Superior temporal gyrus (tissue), 1 donor: ENCODE data around the gene HOXA7.

ENCODE experiments used
- DNase-seq: peaks from one replicate; pipeline ENCODE4 v3.0.0-alpha.2; 2016; ENCODE audit errors: extremely low spot score

Gene HOXA7

DNA sequence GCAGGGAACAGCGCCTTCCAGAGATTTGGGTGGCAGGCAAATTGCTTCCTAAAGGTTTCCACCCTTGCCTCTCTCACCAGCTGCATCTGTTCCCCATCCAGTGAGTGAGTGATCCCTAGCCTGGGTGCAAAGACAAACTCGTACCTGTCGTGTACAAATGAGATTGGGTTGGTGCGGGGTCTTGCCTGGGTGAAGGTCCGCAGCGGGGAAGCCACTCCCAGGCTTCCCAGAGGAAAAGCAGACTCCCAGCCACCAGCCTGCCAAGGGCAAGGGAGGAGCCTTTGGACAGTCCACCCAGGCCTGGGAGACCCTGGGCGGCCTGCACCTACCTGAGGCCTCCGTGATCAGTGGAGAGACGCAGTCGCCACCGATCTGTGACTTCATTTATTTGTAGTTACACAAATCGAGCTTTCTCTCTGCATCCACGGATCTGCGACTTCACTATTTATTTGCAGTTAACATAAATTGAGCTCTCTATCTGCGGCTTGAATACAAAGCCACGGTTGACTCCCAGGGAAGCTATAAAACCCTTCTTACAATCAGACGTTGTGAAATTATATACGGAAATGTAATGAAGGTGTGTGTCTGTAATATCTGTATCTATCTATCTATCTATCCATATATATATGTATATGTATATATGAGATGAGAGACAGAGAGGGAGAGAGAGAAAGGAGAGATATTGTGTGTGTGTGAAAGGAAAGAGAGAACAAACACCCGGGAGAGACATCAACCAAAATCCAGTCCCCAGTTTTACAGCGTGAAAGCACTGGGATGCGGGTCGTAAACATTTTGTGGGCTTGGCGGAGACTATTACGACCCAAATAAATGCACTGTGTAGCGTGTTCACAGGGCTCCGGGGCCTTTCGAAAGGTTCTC lies 3.0 kb upstream of the HOXA7 start:
- DNase-seq: no peak

DNA sequence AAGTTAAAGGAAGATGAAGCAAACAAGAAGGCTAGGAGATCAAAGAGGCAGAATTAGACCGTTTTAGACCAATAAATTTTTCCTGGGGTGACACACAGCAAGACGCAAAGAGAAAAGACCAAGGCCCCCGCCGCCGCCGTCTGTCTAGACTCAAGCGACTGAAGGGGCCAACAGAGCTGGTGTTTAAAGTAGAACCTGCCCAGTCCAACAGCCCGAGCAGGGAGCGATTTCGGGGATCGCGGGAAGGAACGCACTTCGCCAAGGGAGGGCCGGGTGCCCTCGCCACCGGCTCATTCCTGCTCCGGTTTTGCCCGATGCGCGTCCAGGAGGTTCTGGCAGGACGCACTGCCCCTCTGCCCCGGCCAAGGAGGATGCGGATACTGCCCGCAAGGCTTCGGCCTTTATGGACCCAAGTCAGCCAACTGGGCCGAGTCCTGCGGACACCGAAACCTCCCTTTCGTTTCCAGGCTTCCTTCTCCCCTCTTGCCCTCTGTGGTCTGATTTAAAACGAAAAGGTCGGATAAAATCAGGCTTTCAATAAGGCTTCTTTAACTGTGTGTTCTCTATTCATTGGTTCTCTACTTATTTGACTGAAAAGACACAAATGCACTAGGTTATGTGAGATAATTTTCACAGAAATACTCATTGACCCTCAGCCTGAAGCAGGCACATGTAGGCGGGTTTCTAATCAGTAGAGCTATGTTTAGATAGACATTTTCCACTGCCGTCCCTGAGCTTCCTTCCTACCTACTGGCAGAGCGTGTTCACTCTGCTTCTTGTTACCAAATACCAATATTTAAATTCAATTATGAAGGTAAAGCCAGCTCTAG lies 2.2 kb upstream of the HOXA7 start:
- no peak for DNase-seq

DNA sequence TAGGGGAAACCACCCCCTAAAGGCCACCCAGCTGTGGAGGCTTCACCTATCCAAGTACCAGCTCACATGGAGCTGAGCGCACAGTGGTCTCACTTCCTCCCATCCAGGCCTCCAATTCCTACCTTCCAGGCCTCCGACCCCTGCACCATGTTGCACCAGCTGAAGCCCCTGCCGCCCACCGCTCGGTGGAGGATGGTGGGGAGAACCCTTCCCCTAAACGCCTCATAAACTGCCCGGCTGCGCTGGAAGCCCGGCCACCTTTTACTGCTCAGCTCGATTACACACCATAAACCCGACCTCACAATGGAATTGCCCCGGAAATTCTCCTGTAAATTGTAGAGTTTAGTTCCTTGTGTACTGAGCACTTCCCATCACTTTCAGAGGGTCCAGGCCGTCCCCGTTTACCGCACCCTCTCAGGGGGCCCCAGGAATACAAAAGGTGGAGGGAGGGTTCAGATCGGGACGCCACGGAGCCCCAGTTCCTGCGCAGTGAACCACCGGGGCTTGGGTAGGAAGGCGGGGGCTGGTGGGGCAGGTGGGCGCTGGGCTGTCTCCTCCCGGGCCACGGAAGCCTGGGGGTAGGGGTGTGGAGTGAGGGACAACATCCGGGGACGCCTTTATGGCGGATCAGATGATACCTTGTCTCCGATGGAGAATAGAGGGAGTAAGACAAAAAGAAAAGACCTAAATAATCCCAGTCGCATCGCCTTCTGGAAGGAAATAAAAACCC lies 1.4 kb upstream of the HOXA7 start:
- no peak for DNase-seq

DNA sequence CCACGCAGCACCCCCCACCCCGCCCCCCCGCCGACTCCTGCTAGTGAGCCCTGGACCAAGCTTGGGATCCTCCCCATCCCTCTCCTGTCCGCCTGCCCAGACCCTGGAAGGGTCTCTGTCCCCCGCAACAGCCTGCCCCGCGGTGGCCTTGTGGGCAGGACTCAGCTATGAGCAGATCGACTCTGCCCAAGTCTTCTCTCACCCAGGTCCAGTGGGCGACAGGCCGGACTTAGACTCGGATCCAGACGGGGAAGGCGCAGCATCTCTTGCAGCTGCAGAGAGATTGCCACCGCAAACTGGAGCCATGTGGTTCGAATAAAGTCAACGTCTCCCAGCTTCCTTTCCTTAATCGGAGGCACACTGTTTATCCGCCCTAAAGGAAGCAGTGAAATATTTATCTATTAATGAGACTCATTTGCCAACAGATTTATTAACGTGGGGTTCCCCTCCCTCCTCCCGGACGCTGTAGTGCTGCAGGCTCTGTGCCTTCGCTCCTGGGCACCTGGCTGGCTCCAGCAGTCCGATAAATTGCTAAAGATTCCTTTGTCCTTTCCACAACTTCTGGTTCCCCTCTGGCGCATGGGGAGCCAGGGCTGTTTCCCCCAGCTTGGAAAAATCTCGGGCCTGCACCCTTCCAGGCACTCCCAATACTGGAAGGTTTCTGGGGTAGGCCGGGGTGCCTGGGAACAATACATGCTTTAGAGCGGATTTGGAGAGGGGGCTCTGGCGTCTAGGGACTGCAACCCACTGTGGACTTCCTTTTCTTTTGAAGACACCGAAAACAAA lies 634 bp upstream of the HOXA7 start:
- DNase-seq: no peak

DNA sequence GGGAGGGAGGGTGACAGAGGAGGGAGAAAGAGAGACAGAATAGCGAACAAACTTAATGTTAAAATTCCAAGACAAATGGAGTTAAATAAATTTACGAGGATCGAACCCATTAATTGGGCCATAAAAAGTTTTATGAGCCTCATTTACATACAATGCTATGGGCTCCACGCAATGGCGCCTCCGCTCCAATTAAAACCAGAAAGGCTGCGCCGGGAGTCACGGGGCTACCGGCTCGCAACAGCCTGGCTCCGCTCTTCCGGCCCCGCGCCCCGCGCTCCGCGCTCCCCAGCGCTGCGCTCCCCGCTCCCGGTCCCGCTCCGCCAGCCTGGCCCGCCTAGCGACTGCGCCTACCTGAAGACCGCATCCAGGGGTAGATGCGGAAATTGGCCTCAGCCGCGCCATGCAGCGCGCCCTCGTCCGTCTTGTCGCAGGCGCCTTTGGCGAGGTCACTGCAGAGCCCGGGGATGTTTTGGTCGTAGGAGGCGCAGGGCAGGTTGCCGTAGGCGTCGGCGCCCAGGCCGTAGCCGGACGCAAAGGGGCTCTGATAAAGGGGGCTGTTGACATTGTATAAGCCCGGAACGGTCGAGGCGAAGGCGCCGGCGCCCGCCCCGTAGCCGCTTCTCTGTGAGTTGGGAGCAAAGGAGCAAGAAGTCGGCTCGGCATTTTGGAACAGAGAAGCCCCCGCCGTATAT lies 513 bp downstream of the HOXA7 start:
- no peak for DNase-seq

DNA sequence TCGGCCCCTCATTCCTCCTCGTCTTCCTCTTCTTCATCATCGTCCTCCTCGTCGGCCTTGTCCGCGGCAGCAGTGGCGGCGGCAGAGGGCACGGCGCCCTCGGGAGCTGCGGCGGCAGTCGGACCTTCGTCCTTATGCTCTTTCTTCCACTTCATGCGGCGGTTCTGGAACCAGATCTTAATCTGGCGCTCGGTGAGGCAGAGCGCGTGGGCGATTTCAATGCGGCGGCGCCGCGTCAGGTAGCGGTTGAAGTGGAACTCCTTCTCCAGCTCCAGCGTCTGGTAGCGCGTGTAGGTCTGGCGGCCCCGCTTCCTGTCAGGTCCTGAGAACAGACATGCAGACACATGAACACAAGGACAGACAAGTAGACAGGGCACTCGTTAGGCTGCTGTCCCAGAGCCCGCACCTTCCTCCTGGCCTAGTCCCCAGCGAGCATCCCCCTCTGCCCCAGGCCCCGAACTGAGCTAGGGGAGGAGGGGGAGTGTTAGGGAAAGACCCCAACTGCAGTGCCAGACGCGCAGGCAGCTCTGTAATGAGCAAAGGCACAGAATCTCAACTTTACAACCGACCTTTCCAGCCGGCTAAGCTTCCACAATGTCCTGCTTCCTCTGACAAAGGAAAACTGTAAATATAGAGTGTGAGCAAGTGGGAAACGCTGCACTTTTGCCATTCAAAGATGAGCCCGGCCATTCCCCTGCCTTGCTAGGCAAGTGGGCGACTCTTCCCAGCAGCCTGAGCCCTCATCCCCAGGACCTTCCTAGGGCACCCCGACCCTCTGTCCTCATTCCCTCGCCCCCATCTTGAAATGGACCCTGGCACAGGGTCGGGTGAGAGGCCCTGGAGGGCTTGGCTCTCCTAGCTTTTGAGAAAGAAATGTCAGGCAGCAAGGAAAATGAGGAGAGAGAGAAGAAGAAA lies 1.3 kb downstream of the HOXA7 start:
- DNase-seq: no peak

DNA sequence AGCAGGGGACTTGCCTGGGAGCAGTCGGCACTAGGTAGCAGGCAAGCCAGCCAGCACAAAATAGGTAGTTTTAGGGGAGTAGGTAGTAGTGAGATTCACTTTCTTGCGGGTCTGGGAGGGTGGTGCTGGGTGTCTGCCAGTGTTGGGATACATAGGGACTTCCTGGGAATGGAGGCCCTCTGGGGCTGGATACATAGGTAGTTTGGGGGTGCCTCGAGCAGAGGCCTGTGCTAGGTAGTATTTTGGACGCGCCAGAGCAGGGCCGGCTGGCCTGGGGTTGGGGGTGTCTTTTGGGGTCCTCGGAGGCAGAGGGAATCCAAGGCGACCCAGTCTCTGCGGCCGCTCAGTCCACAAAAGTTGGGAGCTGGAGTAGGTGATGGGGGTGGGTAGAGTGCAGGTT lies 2.1 kb downstream of the HOXA7 start:
- no peak for DNase-seq

DNA sequence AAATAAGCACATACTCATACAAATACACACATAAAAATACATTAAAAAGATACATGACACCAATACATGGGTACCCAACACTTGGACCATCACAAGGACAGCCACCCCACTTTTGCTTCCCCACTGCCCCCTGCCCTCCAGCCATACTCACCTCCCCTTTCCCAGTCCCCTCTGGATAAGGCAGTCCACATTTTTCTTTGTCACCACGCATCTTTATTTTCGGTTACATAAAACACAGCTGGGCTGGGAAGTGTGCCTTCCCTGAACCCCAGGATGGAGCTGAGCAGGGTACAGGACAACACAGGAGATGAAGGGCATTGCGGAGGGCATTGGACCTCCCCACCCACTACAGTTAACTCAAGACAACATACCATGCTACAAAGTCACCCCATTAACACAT lies 2.9 kb downstream of the HOXA7 start:
- DNase-seq: no peak

DNA sequence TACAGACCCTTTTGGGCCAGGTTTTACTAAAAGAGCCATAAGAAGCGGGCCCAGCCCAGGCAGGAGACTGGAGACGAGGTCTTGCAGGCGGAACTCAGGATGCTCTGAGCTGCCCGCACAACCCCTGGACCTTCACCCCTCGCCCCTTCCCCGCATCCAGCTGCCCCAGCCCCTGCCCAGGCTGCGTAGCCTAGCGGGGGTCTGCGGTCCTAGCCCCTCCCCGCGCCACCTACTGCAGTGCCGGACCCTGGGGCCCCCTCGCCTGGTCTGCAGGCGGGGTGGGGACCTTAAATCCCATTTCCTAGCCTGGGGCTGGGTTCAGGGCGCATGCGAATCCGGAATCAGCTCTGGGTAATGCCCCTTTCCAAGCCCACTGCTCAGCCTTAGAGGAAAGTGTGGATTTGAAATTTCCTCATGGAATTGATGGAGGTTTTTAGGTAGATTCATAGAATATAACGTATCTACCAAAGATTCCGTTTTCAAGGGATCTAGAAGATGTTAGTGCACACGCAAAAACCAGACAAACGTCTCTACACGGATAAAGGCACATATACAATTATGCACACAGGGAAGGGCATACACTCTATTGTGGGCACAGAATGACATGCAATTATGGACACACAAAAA lies 3.5 kb downstream of the HOXA7 start:
- no peak for DNase-seq

DNA sequence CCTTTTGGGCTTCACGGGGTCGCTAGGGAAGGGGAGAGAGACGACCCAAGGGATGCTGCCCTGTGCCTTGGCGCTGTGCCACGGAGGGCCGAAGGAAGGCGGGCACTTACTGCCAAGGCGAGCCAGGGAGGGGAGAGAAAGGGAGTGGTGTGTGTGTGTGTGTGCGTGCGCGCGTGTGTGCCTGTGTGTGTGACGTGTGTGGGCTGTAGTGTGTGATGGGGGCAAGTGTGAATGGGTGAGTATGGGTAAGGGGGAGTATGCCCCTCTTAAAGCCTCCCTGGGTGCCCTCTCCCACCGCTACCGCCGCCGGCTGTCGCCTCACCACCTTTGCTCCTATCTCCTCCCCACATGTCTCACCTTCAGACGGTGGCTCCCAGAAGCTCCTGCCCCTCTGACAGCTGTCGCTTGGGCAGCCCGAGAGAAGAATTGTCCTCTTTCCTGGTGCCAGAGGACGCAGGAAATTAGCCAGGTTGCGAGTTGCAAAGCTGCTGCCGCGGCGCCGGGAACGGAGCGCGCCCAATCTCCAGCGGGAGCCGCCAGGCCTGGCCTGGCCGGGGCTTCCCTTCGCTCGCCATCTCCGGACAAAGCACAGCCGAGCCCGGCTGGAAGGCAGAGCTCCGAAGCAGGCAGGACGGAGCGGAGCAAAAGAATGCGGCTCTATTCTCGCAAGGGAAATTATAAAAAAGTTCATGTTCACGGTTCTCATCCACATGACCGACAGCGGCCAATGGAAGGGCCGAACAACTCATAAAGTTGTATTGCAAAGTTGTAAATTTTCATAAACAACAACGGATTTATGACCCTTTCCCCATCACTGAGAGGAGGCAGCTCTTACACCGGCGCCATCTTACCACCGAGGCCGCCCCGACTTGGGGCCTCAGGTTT lies 4.3 kb downstream of the HOXA7 start, which contains the start of gene HOXA3:
Gene HOXA3, minus strand, starts transcription at position 653 of the 885 bp plus-strand sequence. CDS start 41,943 bp downstream, outside the sequence.
- DNase-seq: no peak

DNA sequence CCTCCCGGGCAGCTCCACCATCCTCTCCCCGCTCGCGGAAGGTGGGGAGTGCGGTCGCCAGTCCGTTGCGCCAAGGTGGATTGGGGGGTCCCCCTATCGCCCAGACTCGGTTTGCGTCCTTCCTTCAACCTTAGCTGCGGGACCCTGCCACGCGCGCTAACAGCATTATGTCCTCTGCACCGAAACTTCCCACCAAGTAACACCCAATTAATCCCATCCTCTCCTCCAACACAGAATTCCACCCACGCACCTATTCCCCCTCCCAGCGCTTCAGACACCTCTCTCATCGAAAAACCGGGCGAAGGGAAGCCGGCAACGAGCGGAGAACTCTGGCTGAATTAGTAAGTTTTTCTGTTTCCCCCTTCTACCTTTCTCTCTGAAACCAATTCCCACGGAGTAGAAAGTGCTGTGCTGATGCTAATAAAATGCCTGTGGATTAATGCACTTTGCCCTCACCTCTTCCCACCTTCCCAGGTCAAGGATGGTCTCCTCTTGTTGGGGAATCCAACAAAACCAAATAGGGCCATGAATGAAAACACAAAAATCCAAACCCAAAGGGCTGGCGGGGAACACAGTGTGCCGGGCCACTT lies 5.0 kb downstream of the HOXA7 start:
- DNase-seq: no peak

DNA sequence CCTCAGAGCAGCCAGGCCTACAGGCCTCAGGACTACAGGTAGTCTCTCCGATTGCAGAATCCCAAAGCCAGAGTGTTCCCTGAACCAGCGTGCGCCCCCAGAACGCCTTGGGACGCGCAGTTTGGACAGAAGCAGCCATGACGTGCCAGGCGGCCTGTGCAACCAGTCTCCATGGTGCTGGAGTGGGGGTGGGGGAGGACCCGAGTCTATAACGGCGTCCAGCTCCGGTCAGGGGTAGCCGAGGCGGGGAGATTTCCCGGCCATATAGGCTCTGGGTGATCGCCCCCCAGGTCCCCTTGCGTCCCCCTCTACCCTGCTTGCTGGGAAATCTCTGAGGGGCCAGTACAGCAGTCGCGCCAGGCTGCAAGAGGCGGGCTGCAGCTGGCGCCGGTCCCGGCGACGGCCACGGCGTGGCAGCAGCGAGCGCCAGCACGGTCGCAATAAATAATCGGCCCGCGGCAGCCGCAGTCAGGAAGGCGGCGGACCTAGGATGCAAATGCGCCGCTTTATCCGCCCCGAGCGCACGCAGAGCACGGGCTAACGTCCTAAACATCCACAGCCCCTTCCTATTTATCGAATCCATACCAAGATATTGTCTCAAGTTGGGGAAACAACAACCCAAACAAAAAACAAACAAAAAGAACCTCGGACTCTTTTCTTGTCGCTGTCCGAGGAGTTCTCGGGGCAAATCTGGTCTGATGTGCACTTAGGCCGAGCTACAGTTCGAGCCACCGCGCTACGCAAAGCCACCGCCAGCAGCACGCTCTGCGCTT lies 5.7 kb downstream of the HOXA7 start:
- no peak for DNase-seq

DNA sequence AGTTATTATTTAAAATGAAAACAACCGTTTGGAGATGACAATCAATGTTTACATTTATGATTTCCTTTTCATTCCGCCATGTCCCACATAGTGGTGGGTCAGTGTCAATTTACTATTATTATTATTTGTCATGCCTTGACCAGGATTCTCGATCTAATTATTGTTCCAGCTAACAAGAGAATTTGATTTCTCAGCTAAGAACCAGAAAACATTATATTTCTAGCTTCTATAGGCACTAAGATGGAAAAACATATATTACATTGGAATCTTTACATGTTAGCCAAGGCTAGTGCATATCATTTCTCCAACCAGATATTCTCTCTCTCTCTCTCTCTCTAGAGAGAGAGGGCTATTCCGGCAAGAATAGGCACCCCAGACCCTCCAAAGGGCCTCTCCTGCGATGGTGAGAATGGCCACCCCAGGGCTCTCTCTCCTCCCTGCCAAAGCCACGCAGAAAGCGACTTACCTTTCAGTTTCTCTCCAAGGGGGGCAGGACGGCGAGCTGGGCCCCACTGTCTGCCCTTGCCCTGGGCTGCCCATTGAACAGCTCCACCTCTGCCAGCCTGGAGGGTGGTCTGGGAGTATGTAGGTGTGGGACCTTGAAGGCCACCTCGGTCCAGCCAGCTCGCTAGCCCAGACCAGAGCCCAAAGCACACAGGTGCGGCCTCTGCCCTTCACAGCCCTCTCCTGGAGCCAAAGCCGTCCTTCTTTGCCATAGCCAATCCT lies 6.5 kb downstream of the HOXA7 start:
- DNase-seq: no peak

DNA sequence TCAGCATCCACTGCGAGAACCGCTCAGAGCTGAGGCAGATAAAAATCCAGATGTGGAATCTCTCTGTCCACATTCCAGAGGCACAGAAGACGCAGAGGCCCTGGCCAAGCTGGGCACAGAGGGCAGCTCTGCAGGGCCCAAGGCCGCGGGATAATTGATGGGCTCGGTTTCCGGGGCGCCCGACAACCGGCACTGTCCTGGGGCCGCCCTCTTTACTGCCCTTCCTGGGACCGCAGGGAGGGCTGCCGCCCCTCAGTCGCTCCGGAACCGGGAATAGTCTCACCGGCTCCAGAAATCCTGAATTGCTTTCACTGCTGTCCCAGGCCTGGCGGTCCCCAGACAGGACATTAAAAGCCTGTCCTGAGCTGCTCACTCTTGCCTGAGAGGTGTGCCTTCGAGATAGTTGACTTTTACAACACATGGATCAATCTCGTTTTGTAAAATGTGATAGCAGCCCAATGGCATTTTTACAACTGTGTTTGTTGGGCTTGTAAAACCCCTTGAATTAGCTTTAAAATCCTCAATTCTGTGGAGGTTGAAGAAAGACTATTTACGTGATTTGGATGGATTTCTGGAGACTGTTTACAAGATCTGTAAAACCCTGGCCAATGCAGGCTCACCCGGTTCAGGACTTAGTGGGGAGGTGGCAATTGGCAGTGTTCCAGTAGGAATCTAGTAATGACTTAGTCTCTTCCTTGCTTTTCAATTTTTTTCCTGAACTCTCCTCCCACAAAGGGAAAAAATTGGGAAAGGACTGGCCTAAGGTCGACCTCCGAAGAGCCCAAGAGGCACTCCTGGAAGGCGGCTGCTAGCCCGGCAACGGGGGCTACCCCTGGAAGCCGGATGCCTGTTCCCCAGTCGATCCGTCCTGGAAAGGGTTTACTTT lies 7.5 kb downstream of the HOXA7 start:
- DNase-seq: no peak

DNA sequence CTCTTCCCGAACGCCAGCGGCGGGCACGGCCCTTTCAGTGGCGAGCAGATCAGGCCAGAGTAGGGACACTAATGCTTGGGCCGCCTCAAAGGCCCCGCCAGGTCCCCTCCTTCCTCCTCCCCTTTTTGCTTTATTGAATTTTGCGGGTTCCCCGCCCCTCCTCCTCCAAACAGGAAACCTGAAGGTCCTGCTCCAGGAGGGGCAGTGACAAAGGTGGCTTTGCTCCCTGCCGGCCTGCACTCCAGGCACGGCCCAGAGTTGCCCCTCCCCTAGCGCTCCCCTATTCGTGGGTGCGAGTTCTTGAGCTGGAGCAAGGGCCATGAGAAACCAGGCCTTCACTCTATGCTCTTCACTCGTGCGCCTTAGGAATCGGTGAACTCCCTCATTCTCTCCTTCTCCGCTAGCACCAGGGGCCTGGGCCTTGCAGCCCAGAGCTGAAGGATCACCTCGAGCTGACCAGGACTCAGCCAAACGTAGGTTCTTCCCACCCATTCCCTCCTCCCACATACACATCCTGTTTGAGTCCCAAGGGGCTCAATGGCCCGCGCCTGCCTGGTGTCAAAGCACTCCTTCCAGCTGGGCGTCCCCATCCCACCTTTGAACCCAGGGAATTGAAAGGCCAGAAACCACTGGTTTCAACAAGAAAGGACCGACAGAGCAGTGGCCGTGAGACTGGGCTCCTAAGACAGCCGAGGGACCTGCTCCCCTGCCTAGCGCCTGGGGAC lies 8.3 kb downstream of the HOXA7 start:
- DNase-seq: no peak
